ENCODE data around the gene SRBD1.

The SRBD1 gene

GRCh38 chr2:45540942-45541341 lies 70.1 kb downstream of the SRBD1 start:
- no peaks in the 10 kb centered on the region for H3K4me1 Mint-ChIP-seq (ENCODE audit: low read depth in 2 of 2)
- peaks cover 36% of the 10 kb centered on the region for H3K36me3 Mint-ChIP-seq (ENCODE audit: insufficient read depth)
- DNase-seq (no peak), ATAC-seq (replicated peaks) (no peak)
- H3K4me3 Mint-ChIP-seq = no peak overlapping the region
- no peaks in the 10 kb centered on the region for H3K9me3 Mint-ChIP-seq
- no peak overlapping the region for H3K27ac Mint-ChIP-seq
- H3K27me3 Mint-ChIP-seq = no peaks in the 10 kb centered on the region

GRCh38 chr2:45533771-45534170 lies 77.3 kb downstream of the SRBD1 start:
- DNase-seq (no peak), ATAC-seq (replicated peaks) (no peak)
- H3K4me1 Mint-ChIP-seq (ENCODE audit: low read depth in 2 of 2) = no peaks in the 10 kb centered on the region
- no peak overlapping the region for H3K4me3 Mint-ChIP-seq
- no peaks in the 10 kb centered on the region for H3K36me3 Mint-ChIP-seq (ENCODE audit: insufficient read depth)
- H3K27me3 Mint-ChIP-seq = no peaks in the 10 kb centered on the region
- no peak overlapping the region for H3K27ac Mint-ChIP-seq
- no peaks in the 10 kb centered on the region for H3K9me3 Mint-ChIP-seq

DNA sequence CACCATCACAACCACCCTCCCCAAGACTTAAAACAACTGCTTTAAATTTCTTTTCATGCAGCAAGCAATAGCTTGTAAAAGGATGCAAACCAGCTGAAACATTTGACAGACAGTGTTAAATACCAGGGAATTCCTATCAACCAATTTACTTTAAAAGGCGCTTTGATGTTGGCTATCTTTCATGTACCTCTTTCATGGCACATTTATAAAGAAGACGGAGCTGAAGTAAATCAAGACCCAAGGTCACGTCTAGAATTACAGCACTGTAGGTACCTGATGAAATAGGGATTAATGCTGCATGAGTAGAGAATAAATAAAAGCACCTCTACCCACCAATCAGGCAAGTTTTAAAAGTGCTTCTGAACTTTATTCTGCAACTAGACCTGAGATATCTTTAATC lies 78.9 kb downstream of the SRBD1 start:
- H3K4me3 Mint-ChIP-seq = no peak overlapping the region

DNA sequence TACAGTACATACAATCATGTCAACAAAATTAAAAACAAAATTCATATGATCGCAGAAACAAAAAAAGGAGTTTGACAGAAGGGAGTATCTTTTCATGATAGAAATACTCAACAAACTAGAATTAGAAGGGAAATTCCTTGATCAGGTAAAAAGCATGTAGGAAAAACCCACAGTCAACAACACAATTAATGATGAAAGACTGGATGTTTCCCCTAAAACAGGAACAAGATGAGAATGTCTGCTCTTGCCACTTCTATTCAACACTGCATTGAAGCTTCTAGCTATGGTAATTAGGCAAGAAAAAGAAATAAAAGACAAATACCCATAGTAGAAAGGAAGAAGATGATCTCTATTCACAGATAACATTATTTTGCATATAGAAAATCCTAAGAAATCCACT lies 87.1 kb downstream of the SRBD1 start:
- H3K27ac Mint-ChIP-seq = no peak overlapping the region
- peaks cover 0 to 7% of the 10 kb centered on the region in 2 donors for H3K9me3 Mint-ChIP-seq
- peaks cover 2% of the 10 kb centered on the region for H3K36me3 Mint-ChIP-seq (ENCODE audit: insufficient read depth)
- DNase-seq (no peak), ATAC-seq (replicated peaks) (no peak)
- no peak overlapping the region for H3K4me3 Mint-ChIP-seq
- peaks cover 2 to 7% of the 10 kb centered on the region in 2 donors for H3K4me1 Mint-ChIP-seq (ENCODE audit: low read depth in 2 of 2)
- no peaks in the 10 kb centered on the region for H3K27me3 Mint-ChIP-seq

More for the DNA sequence above, 78.9 kb downstream of the SRBD1 start:
- no peak for DNase-seq
- ATAC-seq (replicated peaks) = no peak
- no peaks in the 10 kb centered on the region for H3K27me3 Mint-ChIP-seq
- H3K27ac Mint-ChIP-seq = no peak overlapping the region
- no peaks in the 10 kb centered on the region for H3K4me1 Mint-ChIP-seq (ENCODE audit: low read depth in 2 of 2)
- H3K9me3 Mint-ChIP-seq = no peaks in the 10 kb centered on the region
- no peaks in the 10 kb centered on the region for H3K36me3 Mint-ChIP-seq (ENCODE audit: insufficient read depth)

DNA sequence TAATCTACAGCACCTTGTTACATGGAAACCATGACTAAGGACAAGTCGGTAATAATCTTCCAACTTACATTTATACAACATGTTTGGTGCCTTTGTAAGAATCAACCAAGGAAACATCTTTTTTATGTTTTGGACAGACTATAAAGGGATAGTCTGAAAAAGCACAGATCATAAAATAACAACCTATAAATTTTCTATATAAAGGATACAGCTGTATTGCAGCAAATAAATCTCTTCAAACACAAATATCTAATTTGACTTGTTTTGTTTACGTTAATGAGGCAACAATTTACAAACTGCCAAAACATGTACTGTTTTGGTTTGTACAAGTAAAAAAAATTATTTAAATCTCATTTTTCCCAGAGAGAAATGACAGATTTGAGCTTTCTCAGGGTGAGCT lies 92.5 kb downstream of the SRBD1 start:
- Mint-ChIP-seq H3K36me3 (ENCODE audit: insufficient read depth) (peaks cover 6% of the 10 kb centered on the region), H3K4me1 (ENCODE audit: low read depth in 2 of 2) (peaks cover 2 to 7% of the 10 kb centered on the region in 2 donors), H3K4me3 (no peak overlapping the region), H3K27me3 (no peaks in the 10 kb centered on the region), H3K9me3 (no peaks in the 10 kb centered on the region), H3K27ac (no peak overlapping the region)
- ATAC-seq (replicated peaks) = no peak
- DNase-seq = no peak

DNA sequence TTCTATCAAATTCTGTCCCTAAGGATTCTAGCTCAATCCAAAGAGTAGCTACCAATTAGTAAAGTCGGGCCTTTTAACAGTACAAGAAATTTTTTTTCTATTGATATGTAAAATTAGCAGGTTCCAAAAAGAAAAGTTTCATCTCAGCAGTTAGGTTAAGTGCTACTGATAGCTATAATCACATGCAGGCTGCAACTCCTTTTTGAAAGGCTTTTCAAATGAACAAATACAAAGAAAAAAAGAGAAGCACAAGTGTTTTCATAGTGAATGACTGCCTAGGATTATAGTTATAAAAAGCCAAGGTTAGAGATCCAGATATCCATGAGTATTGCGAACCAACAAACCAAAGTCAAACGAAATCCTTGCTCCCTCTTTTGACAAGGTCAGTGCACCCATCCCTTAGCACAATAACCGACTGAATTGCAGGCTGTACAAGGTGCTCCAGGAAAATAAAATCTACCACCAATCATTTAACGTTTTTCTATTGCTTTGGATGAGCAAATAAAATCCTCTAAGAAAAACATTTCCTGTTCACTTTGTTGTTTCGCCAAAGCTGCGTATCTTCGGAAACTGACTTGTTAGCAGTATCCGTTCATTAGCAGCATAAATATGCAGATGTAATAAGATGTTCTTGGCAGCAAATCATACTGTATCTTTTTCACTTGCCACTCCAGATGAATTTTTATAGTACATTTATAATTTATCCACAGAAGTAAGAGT lies 100.2 kb downstream of the SRBD1 start:
- Mint-ChIP-seq H3K4me1 (ENCODE audit: low read depth in 2 of 2) (peaks cover 0 to 2% of the 10 kb centered on the region in 2 donors), H3K9me3 (no peaks in the 10 kb centered on the region), H3K27ac (no peak overlapping the region), H3K4me3 (no peak overlapping the region), H3K27me3 (no peaks in the 10 kb centered on the region), H3K36me3 (ENCODE audit: insufficient read depth) (peaks cover 4% of the 10 kb centered on the region)
- ATAC-seq (replicated peaks) (no peak), DNase-seq (no peak)

- H3K4me1 Mint-ChIP-seq (ENCODE audit: low read depth in 2 of 2) = peaks cover 0 to 2% of the 10 kb centered on the region in 2 donors
- H3K27ac Mint-ChIP-seq = no peak overlapping the region
- H3K9me3 Mint-ChIP-seq = peaks cover 0 to 2% of the 10 kb centered on the region in 2 donors
- ATAC-seq (replicated peaks) = no peak
- H3K4me3 Mint-ChIP-seq = no peak overlapping the region
- no peaks in the 10 kb centered on the region for H3K36me3 Mint-ChIP-seq (ENCODE audit: insufficient read depth)
- no peak for DNase-seq
- H3K27me3 Mint-ChIP-seq = no peaks in the 10 kb centered on the region
Observed at GRCh38 chr2:45506756-45507155, 104.3 kb downstream of the SRBD1 start.

GRCh38 chr2:45505138-45505537 lies 105.9 kb downstream of the SRBD1 start:
- no peaks in the 10 kb centered on the region for H3K36me3 Mint-ChIP-seq (ENCODE audit: insufficient read depth)
- peaks cover 0 to 2% of the 10 kb centered on the region in 2 donors for H3K4me1 Mint-ChIP-seq (ENCODE audit: low read depth in 2 of 2)
- H3K9me3 Mint-ChIP-seq = peaks cover 0 to 2% of the 10 kb centered on the region in 2 donors
- peak overlapping the region in 1 of 2 donors; percentile 19 for H3K27ac Mint-ChIP-seq
- no peak for ATAC-seq (replicated peaks)
- no peaks in the 10 kb centered on the region for H3K27me3 Mint-ChIP-seq
- DNase-seq = no peak
- H3K4me3 Mint-ChIP-seq = no peak overlapping the region

DNA sequence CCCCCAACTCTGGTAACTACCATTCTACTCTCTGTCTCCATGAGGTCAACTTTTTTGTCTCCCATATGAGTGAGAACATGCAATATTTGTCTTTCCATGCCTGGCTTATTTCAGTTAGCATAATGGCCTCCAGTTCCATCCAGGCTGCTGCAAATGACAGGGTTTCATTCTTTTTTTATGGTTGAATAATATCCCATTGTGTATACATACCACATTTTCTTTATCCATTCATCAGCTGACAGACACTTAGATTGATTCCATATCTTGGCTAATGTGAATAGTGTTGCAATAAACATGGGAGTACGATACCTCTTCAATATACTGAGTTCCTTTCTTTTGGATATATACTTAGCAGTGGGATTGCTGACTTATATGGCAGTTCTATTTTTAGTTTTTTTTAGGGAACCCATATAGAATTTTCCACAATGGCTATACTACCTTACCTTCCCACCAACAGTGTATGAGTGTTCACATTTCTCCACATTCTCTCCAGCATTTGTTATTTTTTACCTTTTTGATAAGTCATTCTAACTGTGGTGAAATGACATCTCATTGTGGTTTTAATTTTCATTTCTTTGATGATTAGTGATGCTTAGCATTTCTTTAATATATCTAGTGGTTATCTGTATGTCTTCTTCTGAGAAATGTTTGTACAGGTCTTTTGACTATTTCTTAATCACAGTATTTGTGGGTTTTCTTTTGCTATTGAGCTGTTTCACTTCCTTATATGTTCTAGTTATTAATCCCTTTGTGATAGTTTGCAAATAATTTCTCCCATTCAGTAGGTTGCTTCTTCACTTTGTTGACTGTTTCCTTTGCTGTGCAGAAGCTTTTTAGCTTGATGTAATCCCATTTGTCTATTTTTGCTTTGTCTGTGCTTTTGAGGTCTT lies 112.2 kb downstream of the SRBD1 start:
- ATAC-seq (replicated peaks) (no peak), DNase-seq (no peak)
- H3K36me3 Mint-ChIP-seq (ENCODE audit: insufficient read depth) = no peaks in the 10 kb centered on the region
- H3K4me1 Mint-ChIP-seq (ENCODE audit: low read depth in 2 of 2) = peaks cover 0 to 11% of the 10 kb centered on the region in 2 donors
- no peak overlapping the region for H3K4me3 Mint-ChIP-seq
- no peaks in the 10 kb centered on the region for H3K27me3 Mint-ChIP-seq
- H3K27ac Mint-ChIP-seq = no peak overlapping the region
- H3K9me3 Mint-ChIP-seq = peaks cover 0 to 2% of the 10 kb centered on the region in 2 donors

DNA sequence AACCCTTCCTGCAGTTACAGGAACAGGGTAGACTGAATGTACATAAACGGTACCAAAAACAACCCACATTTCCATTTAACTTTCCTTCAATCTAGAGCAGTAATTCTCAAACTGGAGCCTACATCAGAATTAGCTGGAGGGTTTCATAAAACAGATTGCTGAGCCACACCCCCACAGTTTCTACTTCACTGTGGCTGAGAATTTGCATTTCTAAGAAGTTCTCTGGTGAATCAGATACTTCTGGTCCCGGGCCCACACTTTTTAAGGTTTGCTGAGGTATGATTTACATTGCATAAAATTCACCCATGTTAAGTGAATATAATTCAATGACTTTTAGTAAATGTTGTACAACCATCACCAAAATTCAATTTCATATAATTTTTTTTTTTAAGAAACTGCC lies 113.7 kb downstream of the SRBD1 start:
- no peaks in the 10 kb centered on the region for H3K36me3 Mint-ChIP-seq (ENCODE audit: insufficient read depth)
- H3K27ac Mint-ChIP-seq = peak overlapping the region in 1 of 2 donors; percentile 8
- ATAC-seq (replicated peaks) (no peak), DNase-seq (no peak)
- H3K27me3 Mint-ChIP-seq = no peaks in the 10 kb centered on the region
- no peak overlapping the region for H3K4me3 Mint-ChIP-seq
- H3K9me3 Mint-ChIP-seq = peaks cover 0 to under 1% of the 10 kb centered on the region in 2 donors
- H3K4me1 Mint-ChIP-seq (ENCODE audit: low read depth in 2 of 2) = peaks cover 0 to 11% of the 10 kb centered on the region in 2 donors

DNA sequence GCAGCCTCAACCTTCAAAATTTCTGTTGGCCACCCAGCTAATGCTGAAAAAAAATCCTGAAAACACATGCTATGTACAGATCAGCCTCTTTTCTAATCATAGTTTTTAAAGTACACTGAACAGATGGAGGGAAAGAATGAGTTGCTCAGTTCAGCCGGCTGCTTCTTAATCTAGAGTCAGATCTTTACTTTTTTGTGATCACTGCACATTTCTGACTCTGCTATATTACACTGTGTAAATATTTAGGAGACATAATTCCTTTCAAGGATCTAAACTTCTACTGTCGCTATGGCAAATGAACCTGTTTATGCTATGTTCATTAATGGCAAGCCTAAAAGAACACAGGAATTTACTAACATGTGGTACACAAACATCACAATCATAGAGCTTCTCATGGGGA lies 114.2 kb downstream of the SRBD1 start:
- Mint-ChIP-seq H3K4me3 (no peak overlapping the region), H3K27me3 (no peaks in the 10 kb centered on the region), H3K4me1 (ENCODE audit: low read depth in 2 of 2) (peaks cover 0 to 11% of the 10 kb centered on the region in 2 donors), H3K9me3 (no peaks in the 10 kb centered on the region), H3K36me3 (ENCODE audit: insufficient read depth) (no peaks in the 10 kb centered on the region), H3K27ac (peak overlapping the region in 1 of 2 donors; percentile 8)
- no peak for ATAC-seq (replicated peaks)
- no peak for DNase-seq

GRCh38 chr2:45494978-45495293 lies 116.1 kb downstream of the SRBD1 start:
- no peaks in the 10 kb centered on the region for H3K27me3 Mint-ChIP-seq
- H3K9me3 Mint-ChIP-seq = no peaks in the 10 kb centered on the region
- peak overlapping the region in 1 of 2 donors; percentile 44 for H3K27ac Mint-ChIP-seq
- no peak overlapping the region for H3K4me3 Mint-ChIP-seq
- peaks cover 0 to 11% of the 10 kb centered on the region in 2 donors for H3K4me1 Mint-ChIP-seq (ENCODE audit: low read depth in 2 of 2)
- H3K36me3 Mint-ChIP-seq (ENCODE audit: insufficient read depth) = no peaks in the 10 kb centered on the region
- DNase-seq = no peak
- ATAC-seq (replicated peaks) = no peak

GRCh38 chr2:45494275-45494977 lies 116.6 kb downstream of the SRBD1 start:
- peak in 2 of 3 experiments; percentile 5 for DNase-seq
- no peaks in the 10 kb centered on the region for H3K36me3 Mint-ChIP-seq (ENCODE audit: insufficient read depth)
- H3K9me3 Mint-ChIP-seq = no peaks in the 10 kb centered on the region
- ATAC-seq (replicated peaks) = peak; percentile 33
- no peak overlapping the region for H3K4me3 Mint-ChIP-seq
- H3K27me3 Mint-ChIP-seq = no peaks in the 10 kb centered on the region
- H3K27ac Mint-ChIP-seq = peak overlapping the region in 1 of 2 donors; percentile 44
- H3K4me1 Mint-ChIP-seq (ENCODE audit: low read depth in 2 of 2) = peaks cover 3 to 11% of the 10 kb centered on the region in 2 donors
